ENCODE measurements around the gene CALCOCO1.

Gene CALCOCO1

GRCh38 chr12:53751336-53752191 is 24.3 kb upstream of the CALCOCO1 start, which contains the start of gene CISTR:
Gene CISTR (minus strand): TSS chr12:53751979.
- DNase-seq = no peak

GRCh38 chr12:53750812-53751335 is 23.6 kb upstream of the CALCOCO1 start:
- DNase-seq = no peak

DNA sequence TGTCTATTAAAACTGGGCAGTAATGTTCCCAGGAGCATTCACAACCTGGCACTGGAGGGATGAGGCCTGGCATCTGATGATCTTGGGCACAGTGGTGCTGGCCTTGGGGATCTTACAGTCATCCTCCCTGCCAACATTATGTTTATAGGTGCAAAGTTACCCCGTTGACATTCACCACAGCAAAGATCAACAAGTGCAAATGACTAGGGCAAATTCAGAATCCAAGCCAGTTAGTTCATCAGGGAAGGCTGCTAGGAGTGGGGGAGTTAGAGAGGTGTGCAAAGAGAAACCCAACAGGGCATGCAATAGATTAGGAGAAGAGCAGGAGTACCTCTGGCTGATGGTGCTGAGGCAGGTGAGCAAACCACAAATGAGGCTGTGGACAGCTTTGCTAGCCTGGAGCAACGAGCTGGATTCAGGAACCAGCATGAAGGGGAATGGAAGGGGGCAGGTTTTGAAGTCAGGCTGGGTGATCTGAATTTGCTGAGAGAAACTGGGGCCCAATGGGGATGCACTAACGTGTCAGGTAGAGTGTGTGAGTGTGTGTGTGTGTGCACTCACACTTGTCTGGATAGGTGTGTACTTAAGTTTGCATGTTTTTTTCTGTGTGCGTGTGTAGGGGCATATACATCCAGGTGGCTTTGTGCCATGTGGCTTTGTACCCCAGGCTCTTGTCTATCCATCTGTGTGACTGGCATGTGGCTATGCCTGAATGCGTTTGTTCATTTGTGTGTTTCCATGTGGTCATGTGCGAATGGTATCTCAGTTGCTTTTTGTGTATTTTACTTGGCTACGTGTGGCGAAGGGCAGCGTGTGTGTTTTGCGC is 22.9 kb upstream of the CALCOCO1 start:
- no peak for DNase-seq

GRCh38 chr12:53748072-53748840 is 21.0 kb upstream of the CALCOCO1 start:
- DNase-seq = no peak

GRCh38 chr12:53747095-53747494 is 19.8 kb upstream of the CALCOCO1 start:
- DNase-seq = no peak

DNA sequence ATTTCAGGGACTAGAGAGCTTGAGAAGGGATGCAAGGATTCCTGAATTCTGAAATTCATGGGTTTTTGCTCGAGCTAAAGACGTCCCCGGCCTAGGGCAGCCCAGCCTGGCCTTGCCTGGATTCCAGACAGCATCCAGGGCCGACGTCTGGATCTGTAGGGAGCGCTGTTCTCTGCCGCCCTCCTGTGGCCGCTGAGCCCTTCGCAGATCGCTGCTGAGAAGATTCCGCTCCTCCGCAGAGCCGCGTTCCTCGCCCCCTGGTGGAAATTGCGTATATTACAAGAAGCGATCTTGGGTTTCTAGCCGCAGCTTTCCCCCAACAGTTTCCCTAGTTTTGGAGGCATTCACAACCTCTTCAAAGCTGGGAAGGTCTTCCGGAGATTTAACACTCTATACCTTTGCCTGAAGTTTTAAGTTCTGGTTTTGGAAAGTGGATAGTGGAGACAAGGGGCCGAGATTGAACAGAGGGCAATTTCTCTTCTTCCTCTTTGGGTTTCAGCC is 19.4 kb upstream of the CALCOCO1 start:
- DNase-seq = peak; percentile 62

DNA sequence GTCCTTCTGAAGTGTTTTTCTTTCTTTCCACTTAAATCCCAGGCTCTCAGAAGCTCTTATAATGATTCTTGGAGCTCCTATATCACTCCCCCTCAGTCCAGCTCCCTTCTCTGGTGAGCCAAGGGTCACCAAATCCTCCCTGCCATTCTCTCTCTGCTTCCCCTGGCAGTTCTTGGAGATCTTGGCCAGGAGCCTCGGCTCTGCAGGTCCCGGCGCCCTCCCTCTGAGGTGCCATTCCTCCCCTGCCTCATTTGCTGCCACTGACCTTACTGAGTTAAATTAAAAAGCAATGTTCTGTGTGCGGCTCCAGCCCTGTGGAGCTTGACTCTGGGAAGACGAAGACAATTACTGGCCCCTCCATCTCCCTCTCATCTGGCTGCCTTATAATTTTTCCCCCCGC is 17.5 kb upstream of the CALCOCO1 start:
- DNase-seq = no peak

DNA sequence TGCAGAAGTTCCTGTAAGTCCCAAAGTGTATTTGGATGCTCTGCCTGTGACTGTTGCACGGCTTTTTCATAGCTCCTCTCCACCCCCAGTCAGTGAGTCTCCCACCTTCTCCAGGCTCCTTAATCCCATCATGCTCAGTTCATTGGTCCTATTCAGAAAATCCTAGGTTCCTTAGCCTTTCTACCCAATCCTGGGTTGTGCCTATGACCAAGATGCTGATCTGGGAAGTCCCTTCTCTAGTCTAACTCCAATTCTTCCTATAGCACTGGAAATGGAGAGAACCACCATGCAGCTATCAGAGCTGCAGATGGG is 16.8 kb upstream of the CALCOCO1 start:
- DNase-seq = no peak

DNA sequence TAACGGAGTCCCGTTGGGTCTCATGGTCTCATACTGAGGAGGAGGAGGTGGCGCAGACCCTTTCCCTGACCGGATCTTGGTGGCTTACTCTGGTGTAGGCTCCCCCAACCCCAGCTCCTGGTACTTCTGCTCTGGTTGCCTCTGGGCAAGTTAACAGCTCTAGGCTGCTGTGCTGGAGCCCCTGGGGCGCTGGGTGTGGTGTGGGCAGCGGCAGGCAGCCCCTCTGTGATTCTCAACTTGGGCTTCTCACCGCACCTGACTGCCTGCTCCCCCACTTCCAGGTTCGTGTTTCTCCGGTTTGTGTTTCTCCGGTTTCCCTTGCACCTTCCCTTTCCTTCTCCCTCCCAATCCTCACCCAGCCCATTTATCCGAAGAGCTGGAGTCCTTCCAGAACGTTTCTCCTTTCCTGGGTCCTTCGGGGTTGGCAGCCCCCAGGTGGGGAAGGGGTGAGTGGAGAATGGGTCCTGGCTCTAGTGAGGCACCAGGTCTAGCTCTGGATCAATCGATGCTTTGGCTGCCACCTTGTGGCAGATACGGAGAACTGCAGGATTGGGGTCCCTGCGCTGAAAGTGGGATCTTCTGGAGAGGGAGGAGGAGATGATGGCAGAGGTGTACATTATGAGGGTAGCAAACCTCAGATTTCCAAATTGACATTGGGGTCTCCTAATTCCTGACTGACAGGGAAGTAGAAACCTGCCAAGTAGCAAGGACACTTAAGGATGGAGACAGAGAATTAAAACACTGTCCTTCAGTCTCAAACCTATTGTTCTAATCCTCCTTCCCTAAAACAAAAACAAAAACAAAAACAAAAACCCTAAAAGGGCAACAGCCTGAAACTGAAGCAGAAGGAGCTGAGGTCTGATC is 16.2 kb upstream of the CALCOCO1 start:
- DNase-seq = peak; percentile 36

GRCh38 chr12:53740130-53740491 is 12.9 kb upstream of the CALCOCO1 start:
- no peak for DNase-seq

GRCh38 chr12:53739214-53740129 is 12.2 kb upstream of the CALCOCO1 start:
- DNase-seq = no peak

DNA sequence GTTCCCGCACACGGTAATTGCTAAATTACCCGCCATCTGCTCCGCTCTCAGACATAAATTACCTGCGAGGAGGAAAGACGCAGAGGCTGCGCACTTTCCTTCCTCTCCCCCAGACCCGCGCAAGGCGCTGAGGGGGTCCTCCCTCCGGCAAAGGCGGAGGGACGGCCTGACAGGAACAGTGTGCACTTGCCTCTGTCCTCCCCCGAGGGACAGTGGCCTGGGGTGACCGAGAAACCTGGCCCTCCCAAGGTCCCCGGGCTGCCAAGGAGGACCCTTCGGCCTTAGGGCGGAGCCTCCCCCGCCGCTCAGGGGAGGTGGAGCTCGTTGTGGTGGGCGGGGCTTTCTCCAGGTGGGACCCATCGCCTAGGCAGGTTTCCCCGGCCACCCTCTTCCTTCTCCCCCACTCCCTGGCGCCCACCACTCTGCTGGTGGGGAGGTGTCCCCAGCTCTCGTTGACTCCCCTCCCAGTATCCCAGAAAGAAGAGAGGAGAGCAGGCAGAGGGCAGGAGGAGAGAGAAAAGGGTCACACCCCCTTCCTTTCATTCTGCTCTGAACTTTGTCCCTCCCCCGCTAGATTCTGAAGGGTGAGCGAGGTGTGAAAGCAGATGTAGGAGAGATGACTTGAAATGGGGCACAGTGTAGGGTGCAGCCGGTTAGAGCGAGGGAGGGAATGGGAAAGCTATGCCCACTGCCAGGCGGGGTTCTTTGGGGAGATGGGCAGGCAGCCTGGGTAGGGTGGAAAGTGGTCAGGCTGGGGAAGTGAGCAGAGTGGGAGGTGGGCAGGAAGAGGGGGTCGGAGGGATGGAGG is 11.4 kb upstream of the CALCOCO1 start:
- DNase-seq = no peak

- DNase-seq = no peak
Measured at GRCh38 chr12:53737951-53738405, 10.7 kb upstream of the CALCOCO1 start.

DNA sequence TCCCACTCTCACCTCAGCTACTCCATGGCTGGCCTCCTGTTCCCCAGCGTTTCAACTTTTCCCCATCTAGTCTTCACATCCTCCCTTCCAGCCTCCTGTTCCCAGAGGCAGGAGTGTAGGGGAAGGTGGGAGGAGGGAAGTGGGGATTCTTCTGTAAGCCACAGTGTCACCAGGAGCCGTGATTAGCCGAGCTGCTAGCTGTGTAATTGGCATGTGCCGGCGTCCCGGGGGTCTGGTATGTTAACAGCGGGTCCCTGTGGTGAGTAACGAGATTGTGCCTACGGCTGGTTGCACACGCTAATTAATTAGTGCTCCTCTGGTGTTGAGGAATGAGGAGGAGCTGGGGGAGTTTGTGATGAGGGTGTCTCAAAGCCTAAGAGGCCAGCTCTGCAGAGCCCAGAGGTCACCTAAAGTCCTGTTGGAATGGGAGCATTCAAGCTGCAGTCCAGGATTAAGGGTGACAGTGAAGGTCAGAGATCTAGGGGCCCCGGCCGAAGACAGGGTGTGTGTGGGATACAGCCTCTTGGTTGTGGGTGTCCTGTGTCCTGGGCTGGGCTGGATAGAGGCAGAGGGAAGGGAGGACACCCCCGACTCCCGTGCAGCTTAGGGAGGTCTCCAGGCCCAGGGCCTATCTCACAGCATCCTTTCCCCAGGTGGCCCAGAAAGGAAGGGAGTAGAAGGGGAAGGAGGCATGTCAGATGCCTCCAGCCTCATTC is 10.0 kb upstream of the CALCOCO1 start:
- no peak for DNase-seq

DNA sequence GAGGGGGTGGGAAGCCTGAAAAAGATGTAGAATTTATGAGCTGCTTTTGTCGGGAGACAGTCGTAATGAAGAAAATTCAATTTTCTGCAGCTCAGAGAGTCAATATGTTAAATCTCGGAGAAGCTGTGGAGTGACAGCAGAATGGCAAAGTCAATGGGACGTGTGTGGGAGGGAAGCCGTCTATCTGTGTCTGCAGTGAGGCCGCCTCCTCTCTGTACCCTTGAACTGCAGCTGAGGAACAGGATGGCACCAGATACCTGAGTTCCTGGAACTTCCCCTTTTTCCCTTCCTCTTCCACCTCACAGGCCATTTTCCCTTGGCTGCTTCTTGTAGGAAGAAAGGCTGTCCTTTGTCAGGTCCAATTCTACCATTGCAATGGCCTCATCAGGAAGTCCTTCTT is 9.3 kb upstream of the CALCOCO1 start:
- DNase-seq = no peak

- DNase-seq = no peak
Measured at GRCh38 chr12:53735556-53735955, 8.3 kb upstream of the CALCOCO1 start.

DNA sequence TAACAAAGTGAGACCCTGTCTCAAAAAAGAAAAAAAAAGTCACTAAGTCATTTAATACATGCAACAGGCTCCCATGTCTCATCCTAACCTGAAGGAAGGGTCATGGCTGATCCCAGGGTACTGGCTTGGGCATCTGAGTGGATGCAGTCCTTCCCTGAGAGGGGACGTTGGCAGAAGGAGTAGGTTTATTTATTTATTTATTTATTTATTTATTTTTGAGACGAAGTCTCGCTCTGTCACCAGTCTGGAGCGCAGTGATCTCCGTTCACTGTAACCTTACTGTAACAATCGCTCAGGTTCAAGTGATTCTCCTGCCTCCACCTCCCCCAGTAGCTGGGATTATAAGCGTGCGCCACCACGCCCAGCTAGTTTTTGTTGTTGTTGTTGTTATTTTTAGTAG is 7.2 kb upstream of the CALCOCO1 start:
- no peak for DNase-seq

- DNase-seq = no peak
Measured at GRCh38 chr12:53733807-53734200, 6.6 kb upstream of the CALCOCO1 start.
